Liver (tissue), 3 donors: ENCODE measurements around the gene PDLIM4.

ENCODE experiments used
- EGR1 ChIP-seq, 2 donors: IDR thresholded peaks; 2 replicates each; pipeline ENCODE4 v1.6.1; 2016 to 2018; ENCODE audit warnings: antibody characterized with exemption in 2 of 2, low read depth in 2 of 2
- GABPA ChIP-seq, 2 donors: IDR thresholded peaks in 1 of 2; conservative IDR thresholded peaks in 1 of 2; 2 replicates each; pipeline ENCODE4 v1.6.1; 2016; ENCODE audit warnings: antibody characterized with exemption in 2 of 2, mild to moderate bottlenecking in 1 of 2, moderate library complexity in 1 of 2
- HNF4A ChIP-seq, 2 donors: conservative IDR thresholded peaks; 2 replicates each; pipeline ENCODE4 v1.6.1; 2016; ENCODE audit warnings: antibody characterized with exemption in 2 of 2, mild to moderate bottlenecking in 2 of 2
- JUND ChIP-seq, 2 donors: IDR thresholded peaks; 2 replicates each; pipeline ENCODE4 v1.6.1; 2016; ENCODE audit warnings: antibody characterized with exemption in 2 of 2
- NR2F2 ChIP-seq: IDR thresholded peaks from 2 replicates; pipeline ENCODE4 v1.6.1; 2016; ENCODE audit warnings: antibody characterized with exemption
- RXRA ChIP-seq, 2 donors: IDR thresholded peaks; 2 replicates each; pipeline ENCODE4 v1.6.1; 2017 to 2018; ENCODE audit warnings: antibody characterized with exemption in 2 of 2, mild to moderate bottlenecking in 1 of 2
- SP1 ChIP-seq: IDR thresholded peaks from 2 replicates; pipeline ENCODE4 v1.6.1; 2018; ENCODE audit warnings: antibody characterized with exemption, mild to moderate bottlenecking
- TAF1 ChIP-seq: conservative IDR thresholded peaks from 2 replicates; pipeline ENCODE4 v1.6.1; 2016; ENCODE audit warnings: antibody characterized with exemption, mild to moderate bottlenecking
- YY1 ChIP-seq: IDR thresholded peaks from 2 replicates; pipeline ENCODE4 v1.6.1; 2016; ENCODE audit warnings: antibody characterized with exemption, mild to moderate bottlenecking
- TF ChIP-seq, protein P1 (sequence below): fragments of 150-350 bp; IDR thresholded peaks from 2 replicates; pipeline ENCODE4 v1.5.1; 2017; ENCODE audit warnings: improper control_type of control experiment, low read depth, low read length; ENCODE audit not compliant: missing input control
- TF ChIP-seq, protein P2 (sequence below): IDR thresholded peaks from 2 replicates; pipeline ENCODE4 v1.6.1; 2016; ENCODE audit warnings: antibody characterized with exemption, mild to moderate bottlenecking
- TF ChIP-seq, protein P3 (sequence below): IDR thresholded peaks from 2 replicates; pipeline ENCODE4 v1.6.1; 2016; ENCODE audit warnings: antibody characterized with exemption
- TF ChIP-seq, protein P4 (sequence below): IDR thresholded peaks from 2 replicates; pipeline ENCODE4 v1.6.1; 2016; ENCODE audit warnings: antibody characterized with exemption
- donor health status: healthy.
- donor health status: healthy.

DNA sequence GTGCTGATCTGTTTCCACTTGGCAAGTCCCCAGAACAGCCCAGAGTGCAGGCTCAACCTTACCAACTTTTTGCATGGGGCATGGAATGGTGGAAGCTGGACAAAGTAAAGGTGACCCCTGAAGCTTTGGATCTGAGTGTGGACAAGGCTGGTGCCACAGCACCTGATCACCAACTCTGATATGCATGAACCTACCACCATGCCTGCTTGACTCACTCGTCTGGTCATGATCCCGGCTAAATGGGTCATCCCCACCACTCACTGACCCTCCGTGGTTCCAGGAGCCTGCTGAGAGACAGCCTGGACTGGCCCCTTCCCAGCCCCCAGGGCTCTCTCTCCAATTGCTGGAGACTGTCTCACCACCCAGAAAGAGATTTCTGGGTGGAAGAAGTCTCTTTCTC lies 22.3 kb downstream of the PDLIM4 start:
- TF ChIP-seq, protein P1, sequence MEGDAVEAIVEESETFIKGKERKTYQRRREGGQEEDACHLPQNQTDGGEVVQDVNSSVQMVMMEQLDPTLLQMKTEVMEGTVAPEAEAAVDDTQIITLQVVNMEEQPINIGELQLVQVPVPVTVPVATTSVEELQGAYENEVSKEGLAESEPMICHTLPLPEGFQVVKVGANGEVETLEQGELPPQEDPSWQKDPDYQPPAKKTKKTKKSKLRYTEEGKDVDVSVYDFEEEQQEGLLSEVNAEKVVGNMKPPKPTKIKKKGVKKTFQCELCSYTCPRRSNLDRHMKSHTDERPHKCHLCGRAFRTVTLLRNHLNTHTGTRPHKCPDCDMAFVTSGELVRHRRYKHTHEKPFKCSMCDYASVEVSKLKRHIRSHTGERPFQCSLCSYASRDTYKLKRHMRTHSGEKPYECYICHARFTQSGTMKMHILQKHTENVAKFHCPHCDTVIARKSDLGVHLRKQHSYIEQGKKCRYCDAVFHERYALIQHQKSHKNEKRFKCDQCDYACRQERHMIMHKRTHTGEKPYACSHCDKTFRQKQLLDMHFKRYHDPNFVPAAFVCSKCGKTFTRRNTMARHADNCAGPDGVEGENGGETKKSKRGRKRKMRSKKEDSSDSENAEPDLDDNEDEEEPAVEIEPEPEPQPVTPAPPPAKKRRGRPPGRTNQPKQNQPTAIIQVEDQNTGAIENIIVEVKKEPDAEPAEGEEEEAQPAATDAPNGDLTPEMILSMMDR = no peak
- TF ChIP-seq YY1 (no peak), RXRA (IDR thresholded peaks at IDR 0.05) (no peak), TAF1 (no peak), GABPA (IDR thresholded peaks at IDR 0.05 in 1 of 2, conservative IDR thresholded peaks at IDR 0.05 in 1 of 2) (no peak), EGR1 (IDR thresholded peaks at IDR 0.05; ENCODE audit: low read depth in 2 of 2) (no peak), NR2F2 (no peak), JUND (IDR thresholded peaks at IDR 0.05) (no peak), SP1 (no peak), HNF4A (conservative IDR thresholded peaks at IDR 0.05) (no peak)
- TF ChIP-seq, protein P2, sequence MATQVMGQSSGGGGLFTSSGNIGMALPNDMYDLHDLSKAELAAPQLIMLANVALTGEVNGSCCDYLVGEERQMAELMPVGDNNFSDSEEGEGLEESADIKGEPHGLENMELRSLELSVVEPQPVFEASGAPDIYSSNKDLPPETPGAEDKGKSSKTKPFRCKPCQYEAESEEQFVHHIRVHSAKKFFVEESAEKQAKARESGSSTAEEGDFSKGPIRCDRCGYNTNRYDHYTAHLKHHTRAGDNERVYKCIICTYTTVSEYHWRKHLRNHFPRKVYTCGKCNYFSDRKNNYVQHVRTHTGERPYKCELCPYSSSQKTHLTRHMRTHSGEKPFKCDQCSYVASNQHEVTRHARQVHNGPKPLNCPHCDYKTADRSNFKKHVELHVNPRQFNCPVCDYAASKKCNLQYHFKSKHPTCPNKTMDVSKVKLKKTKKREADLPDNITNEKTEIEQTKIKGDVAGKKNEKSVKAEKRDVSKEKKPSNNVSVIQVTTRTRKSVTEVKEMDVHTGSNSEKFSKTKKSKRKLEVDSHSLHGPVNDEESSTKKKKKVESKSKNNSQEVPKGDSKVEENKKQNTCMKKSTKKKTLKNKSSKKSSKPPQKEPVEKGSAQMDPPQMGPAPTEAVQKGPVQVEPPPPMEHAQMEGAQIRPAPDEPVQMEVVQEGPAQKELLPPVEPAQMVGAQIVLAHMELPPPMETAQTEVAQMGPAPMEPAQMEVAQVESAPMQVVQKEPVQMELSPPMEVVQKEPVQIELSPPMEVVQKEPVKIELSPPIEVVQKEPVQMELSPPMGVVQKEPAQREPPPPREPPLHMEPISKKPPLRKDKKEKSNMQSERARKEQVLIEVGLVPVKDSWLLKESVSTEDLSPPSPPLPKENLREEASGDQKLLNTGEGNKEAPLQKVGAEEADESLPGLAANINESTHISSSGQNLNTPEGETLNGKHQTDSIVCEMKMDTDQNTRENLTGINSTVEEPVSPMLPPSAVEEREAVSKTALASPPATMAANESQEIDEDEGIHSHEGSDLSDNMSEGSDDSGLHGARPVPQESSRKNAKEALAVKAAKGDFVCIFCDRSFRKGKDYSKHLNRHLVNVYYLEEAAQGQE = no peak
- TF ChIP-seq, protein P3, sequence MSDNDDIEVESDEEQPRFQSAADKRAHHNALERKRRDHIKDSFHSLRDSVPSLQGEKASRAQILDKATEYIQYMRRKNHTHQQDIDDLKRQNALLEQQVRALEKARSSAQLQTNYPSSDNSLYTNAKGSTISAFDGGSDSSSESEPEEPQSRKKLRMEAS = no peak
- TF ChIP-seq, protein P4, sequence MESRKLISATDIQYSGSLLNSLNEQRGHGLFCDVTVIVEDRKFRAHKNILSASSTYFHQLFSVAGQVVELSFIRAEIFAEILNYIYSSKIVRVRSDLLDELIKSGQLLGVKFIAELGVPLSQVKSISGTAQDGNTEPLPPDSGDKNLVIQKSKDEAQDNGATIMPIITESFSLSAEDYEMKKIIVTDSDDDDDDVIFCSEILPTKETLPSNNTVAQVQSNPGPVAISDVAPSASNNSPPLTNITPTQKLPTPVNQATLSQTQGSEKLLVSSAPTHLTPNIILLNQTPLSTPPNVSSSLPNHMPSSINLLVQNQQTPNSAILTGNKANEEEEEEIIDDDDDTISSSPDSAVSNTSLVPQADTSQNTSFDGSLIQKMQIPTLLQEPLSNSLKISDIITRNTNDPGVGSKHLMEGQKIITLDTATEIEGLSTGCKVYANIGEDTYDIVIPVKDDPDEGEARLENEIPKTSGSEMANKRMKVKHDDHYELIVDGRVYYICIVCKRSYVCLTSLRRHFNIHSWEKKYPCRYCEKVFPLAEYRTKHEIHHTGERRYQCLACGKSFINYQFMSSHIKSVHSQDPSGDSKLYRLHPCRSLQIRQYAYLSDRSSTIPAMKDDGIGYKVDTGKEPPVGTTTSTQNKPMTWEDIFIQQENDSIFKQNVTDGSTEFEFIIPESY = no peak
